Smooth muscle cell of the brain vasculature (primary cell): ENCODE measurements around the gene RERE.
A peak's percentile ranks its signal among the peaks of the same experiment; 100 is the strongest.

Experiments
- DNase-seq: peaks from one replicate; pipeline ENCODE4 v3.0.0-alpha.2; 2012; ENCODE audit warnings: low read depth, low spot score

The RERE gene

DNA sequence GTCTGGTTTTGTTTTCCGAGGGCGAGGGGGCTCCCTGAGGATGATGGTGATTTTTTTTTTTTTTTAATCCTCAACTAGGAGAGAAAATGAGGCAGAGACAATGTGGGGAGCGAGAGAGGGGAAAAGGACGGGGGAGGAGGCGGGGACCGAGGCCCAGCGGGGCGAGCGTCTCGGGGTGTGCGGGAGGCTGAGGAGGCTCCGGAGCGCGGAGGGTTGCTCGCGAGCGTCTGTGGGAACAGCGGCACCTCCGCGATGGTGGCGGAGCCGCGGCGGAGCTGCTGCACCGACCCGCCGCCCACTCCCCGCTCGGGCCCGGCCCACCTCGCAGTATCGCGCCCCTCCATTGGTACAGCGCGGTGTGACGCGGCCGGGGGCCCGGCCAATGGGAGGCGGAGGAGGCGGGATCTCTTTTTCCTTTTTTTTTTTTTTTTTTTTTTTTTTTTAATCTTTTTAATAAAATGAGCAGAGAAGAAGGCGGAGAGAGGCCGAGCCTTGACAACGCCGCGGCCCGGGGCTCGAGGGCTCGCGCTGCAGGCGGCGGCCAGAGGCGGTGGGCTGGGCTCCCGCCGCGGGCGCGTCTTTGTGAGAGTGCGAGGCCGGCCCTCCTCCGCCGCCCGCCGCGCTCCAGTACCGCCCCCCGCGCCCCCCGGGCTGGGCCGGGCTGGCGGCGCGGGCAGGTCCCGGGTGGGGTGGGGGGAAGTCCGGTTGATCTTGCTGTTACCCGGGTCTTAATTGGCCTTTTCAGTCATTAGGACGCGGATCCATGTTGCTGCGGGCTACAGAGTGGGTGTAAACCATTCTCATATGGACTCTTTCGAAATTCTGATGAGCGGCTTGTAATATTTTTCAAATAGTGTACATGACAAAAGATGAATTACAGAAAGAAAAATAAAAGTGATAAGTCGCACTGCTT, at the start of gene RERE:
Gene RERE (minus strand): TSS at position 229 of the 913 bp plus-strand sequence.
- DNase-seq: peak; percentile 70

DNA sequence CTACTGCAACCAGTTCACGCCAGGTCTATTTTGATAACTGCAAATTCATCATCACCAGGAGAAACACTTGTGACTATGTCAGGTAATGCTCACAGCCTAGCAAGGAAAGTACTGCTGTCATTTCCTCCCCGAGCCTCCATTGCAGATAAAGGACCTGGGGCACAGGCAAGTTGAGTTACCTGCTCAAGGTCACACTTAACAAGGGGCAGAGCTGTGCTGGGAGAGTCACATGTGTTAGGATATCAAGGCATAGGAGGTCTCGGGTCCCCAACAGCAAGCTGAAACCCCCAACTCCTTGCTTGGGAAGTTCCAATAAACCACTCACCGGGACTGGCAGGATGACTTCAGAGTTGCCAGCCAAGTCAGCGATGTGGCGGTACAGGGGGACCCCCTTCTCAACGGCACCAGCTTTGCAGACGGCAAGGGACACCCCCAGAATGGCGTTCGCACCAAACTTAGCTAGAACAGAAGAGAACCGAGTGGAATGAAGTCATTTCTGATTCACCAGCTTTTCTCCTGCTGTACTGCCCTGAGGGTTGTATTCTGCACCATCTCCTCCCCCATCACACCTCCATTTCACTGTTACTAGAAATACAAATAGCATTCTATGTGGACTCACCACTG, 49.5 kb upstream of the RERE start:
- DNase-seq: no peak

DNA sequence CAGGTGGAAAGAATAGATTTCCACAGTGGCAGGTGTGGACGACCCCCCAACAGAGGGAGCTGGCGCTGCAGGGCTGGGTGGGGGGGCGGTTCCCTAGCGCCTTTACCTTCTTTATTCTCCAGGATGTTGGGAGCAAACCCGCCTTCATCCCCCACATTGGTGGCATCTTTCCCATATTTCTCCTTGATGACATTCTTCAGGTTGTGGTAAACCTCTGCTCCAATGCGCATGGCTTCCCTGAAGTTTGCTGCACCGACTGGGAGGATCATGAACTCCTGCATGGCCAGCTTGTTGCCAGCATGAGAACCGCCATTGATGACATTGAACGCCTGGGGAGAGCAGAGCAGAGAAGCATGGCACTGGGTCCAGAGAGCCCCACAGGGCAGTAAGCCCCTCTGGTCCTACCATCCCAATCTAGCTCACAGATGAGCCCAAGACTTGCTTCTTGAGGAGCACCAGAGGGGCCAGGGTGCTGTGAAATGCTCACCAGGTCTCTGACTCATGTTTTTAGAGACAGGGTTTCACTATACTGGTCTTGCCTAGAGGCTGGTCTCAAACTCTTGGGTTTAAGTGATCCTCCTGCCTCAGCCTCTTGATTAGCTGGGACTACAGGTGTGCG, 48.8 kb upstream of the RERE start:
- no peak for DNase-seq

DNA sequence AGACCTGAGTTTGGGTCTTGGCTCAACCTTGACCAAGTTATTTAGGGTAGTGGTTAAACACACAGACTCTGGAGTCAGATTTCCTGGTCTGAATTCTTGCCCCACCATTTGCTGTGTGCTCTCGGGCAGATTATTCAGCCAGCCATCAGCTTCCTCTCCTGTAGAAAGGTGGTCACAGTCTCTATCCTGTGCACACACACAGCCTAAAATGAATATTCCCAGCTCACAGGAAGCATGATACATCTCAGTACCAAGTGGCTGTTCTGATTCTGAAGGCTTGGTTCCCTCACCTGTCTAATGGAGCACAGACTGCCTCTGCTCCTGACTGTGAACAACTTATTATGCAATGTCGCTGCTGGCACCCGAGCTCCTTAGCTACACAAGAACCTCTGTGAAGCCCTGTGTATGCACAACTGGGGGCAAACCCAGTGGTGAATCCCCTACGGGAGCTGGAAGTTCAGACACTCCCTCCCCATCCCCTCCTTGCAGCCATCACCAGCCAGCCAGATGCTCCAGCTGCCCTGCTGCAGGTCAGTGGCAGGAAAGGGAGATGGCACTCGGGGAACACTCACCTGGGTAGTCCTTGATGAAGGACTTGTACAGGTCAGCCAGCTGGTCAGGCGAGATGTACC, 47.4 kb upstream of the RERE start:
- no peak for DNase-seq

DNA sequence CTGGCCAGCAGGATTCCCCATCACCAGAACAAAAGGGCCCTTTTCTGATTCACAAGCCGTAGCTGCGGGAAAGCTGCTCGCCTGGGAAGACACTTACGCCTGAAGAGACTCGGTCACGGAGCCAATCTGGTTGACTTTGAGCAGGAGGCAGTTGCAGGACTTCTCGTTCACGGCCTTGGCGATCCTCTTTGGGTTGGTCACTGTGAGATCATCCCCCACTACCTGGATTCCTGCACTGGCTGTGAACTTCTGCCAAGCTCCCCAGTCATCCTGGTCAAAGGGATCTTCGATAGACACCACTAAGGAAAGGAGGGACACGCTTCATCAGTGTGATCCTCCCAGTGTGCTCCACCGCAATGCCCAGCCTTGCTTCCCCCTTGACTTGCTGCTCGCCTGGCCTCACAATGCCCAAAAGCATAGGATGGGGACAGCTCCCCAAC, 46.4 kb upstream of the RERE start:
- DNase-seq: no peak

DNA sequence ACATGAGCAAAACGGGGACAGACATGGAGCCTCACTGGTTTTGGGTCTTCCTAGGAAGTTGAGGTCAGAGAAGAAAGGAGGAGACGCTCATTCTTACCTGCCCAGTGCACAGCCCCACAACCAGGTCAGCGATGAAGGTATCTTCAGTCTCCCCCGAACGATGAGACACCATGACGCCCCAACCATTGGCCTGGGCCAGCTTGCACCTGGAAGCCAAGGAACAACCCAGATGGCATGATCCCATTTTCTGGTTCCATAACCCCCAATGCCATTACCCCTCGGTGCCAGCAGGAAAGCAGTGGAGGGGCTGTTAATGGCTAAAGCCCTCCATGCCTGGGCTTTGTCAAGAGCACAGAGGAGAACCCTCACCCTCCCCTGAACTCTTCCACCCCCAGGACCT, 45.7 kb upstream of the RERE start:
- DNase-seq: no peak

DNA sequence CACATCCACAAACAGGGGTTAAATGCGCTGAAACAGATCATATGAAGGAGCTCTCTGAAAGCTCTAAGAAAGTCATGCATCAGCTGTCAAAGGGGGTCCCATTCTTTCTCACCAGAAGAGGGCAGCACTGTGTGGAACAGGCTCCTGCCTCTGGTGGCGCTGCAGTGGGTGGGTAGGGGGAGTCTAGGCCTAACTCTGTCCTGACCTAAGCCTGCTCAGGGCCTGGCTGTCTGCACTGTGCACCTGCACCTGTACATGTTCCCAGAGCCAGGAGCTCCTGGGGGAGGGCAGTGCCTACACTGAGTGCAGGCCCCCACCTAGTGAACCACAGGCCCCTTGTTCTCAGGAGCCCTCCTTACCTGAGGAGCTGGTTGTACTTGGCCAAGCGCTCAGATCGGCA, 45.1 kb upstream of the RERE start:
- no peak for DNase-seq

DNA sequence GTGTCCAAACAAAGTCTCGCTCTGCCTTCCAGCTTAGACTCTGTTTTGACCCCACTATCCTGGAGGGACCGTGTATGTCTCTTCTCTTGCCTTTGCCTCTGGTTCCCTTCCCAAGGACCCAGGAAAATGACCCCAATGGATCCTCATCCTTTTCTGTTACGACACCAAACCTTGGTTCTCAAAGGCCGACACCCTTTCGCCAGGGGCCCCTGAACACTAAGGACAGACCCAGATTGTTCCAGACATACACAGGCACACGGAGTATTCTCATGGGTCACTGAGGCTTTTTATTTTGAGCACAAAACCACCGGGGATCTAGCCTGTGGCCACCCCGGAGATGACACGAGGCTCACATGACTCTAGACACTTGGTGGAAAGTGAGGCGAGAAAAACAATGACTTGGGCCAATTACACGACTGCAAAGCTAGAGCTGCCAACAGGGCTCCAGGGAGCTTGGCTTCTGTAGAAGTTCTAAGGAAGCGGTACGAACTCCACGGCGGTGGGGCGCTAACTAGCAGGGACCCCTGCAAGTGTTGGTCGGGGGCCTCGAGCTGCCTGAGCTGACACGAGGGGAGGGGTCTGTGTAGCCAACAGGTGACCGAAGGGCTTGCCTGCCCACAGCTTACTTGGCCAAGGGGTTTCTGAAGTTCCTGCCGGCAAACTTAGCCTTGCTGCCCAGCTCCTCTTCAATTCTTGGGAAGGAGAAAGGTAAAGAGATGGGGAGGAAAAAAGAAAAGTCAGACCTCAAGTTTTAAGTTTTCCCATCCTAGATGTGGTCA, 43.5 kb upstream of the RERE start:
- DNase-seq: no peak

DNA sequence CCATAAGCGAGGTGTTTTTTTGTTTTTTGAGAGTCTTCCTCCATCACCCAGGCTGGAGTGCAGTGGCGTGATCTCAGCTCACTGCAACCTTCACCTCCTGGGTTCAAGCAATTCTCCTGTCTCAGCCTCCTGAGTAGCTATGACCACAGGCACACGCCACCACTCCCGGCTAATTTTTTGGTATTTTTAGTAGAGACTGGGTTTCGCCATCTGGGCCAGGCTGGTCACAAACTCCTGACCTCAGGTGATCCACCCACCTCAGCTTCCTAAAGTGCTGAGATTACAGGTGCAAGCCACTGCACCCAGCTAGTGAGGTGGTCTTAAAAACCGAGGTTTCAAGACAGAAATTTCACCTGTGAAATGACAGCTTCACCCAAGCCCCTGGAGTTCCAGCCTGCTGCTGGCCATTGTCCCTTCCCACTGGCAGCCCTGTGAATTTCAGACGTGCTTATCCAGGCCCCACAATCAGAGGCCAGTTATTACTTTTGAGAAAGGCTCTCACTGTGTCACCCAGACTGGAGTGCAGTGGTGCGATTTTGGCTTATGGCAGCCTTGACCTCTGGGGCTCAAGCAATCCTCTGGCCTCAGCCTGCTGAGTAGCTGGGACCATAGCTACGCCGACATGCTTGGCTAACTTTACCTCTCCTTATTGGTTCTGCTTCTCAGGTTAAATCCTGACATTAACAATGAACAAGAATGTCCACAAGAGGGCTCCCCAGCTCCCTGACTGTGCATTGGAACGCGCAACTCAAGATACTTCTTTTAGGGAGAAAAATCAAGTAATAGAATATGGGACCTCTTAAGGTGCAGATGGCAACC, 41.7 kb upstream of the RERE start:
- DNase-seq: no peak

DNA sequence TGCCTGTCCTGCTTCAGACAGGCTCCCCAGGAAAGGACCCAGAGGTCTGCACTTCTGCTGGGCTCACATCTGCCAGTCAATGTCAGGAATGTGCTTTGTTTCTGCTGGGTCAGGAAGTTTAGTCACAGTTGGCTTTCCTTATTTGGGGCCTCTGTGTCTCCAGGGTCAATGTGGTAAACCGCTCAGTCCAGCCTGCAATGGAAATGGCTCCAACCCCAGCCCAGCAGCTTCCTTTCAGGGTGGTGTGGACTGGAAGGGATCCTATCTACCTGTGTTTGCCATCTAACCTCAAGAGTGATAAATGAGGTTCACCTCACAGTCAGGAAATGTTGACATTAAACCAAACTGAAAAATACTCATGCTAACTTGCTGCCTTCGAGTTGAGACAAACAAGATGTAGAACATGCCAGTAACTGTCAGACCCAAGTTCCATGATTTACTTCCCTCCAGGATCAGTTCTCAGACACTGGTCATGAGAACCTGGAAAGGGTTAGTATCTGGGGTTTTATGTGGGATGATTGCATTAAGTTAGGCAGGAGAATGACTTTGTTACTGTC, 40.8 kb upstream of the RERE start:
- DNase-seq: no peak

DNA sequence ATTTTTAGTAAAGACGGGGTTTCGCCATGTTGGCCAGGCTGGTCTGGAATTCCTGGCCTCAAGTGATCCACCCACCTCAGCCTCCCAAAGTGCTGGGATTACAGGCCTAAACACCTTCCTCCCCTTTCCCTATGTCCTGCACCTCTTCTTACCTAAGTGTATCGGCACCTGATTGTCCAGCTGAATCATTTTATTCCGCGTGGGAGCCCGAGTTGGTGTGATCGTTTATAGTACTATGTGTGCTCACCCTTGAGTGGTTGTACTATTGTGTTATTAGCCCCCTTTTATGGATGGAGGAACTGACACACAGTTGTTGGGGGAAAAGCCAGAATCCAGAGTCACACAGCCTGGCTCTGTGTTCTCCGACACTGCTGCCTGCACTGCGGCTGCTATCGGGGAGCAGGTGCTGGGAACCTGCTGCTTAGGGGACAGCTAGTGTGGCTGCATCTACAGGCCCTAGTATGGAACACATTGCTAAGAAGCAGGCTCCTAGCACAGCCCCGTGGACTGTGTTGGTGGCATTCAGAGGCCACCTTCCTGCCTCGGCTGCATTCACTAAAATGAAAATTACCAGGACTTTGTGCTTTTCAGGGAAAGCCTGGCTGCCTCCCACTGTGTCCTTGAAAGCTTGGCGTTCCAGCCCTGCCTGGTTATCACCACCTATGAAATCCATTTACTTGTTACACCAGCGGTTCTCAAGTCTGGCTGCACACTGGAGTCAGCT, 39.4 kb upstream of the RERE start:
- DNase-seq: no peak

DNA sequence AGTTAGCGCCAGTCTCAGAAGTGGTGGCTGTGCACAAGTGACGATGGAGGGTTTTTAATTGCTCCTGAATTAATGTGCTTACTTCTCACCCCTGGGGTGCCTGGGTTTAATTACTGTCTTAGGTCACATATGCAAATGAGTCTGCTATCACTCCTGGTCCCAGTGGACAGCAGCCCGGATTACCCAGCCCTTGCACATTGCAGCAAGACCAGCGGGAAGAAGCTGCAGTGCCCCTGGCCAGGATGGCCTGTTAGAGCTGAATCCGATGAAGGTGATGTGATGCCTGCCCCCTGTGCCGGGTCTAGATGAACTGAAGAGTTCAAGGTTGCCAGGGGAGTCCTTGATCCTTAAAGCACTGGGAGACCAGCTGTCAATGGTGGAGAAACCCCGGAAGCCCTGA, 36.8 kb upstream of the RERE start:
- DNase-seq: no peak

DNA sequence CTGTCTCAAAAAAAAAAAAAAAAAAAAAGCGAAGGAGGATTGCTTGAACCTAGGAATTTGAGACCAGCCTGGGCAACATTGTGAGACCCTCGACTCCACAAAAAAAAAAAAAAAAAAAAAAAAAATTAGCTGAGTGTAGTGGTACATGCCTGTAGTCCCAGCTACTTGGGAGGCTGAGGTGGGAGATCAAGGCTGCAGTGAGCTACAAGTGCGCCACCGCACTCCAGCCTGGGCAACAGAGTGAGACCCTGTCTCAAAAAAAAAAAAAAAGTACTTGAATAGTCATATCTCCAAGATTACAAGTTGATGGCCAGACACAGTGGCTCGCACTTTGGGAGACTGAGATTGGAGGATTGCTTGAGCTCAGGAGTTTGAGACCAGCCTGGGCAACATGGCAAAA, 33.6 kb upstream of the RERE start:
- no peak for DNase-seq

DNA sequence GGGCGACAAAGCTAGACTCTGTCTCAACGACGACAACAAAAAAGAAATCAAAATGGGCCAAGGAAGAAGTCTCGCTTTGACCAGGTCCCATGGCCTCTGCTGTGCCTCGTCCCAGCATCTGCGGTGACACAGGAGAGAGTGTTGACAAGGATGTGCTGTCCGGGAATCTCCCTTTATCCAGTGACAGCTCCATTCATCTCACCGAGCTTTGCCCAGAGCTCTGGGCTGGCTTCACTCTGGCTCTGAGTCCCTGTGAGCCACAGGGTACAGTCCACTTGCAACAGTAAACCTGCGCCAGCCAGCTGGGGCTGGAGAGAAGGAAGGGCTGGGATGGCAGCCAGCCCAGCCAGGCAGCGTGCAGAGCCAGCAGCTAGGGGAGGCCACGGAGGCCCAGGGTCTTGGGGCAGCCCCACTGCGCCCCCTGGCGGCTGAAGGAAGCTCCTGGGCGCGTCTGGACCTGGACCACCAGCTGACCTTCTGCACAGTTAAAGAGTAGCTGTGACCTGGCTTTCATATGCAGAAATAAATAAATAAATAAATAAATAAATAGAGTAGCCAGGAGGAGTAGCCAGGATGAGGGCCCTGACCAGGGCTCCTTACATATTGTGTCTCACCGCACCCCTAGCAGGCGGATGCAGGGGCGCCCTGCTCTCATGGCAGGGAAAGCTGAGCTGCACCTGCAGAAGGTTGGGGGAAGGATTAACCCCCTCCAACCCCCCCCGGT, 31.4 kb upstream of the RERE start:
- peak; percentile 83 for DNase-seq

DNA sequence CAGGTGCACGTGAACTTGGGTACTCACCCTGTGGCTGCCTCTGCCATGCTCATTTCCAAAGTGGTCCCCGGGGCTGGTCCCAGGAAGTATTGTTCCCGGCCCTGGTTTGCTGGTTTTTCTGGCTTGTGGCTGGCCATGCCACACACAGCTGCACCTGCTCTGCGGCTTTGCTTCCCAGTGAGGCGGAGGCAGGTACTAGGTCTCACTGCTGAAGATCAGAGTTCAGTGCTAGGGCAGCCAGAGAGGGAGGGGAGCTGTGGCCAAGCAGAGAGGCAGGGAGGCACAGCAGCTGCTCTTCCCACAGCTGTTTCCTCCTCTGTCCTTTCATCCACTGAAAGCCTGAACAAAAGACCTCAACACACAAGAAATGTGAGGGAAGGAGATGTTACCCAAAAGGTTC, 30.6 kb upstream of the RERE start:
- DNase-seq: no peak

DNA sequence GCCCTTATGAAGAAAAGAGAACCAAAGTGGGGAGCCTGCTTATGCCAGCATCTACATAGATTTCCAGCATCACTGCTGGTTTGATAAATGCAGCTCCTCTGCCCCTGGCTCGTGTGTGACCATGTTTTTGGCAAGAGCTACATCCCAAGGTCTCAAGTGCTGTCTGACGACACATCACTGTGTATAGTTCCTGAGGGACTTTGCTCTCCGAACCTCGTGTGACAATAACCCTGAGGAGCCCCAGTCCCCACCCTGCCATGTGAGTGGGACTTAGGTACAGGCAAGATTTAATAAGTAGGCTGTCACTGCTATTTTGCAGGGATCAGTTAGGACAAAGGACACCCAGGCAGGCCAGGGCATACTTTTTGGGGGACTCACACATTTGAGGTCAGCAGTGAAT, 28.8 kb upstream of the RERE start:
- DNase-seq: no peak

DNA sequence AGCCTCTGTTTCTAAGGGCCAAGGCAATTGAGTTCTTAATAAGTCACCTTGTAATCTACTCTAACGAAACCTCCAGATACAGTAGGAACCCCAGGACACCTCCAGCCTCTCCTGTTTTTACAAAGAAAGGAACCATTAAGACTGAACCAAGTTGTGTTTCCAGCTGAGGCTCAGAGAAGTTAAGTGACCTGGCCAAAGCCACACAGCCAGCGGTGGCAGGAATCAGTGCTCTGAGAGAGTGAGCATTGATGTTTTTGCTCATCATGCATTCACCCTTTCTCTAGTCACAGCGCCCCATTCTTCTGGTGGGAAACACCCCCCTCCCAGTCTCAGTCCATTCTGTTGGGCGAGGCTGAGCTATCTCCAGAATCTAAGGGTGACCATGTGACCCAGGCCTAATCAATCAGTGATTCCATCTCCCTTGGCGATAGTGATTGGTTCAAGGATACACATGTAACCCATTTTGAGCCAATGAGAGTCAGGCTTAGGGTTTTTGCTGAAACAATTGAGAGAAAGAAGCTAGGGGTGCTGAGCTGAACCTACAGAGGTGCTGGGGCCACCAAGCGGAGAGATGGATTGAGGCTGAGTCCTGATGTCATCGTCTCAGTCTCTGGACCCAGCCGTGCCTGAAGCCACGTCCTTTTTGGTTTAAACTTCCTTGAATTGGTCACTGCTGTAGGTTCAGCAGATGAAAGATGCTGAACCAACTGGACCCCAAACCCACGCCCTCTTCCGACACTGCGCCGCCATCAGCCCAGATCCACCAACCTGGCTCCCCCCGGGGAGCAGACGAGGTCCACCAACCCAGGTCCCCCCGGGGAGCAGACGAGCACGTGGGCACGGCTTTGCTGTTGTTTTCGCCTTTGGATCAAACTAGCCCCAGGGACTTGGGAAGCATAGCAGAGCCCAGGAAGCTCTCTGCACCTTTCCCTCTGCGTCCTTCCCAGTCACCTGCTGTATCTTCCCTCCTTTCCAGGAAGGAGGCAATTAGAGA, 28.0 kb upstream of the RERE start:
- DNase-seq: no peak
